ENCODE results near the gene TGM3.

Gene TGM3

DNA sequence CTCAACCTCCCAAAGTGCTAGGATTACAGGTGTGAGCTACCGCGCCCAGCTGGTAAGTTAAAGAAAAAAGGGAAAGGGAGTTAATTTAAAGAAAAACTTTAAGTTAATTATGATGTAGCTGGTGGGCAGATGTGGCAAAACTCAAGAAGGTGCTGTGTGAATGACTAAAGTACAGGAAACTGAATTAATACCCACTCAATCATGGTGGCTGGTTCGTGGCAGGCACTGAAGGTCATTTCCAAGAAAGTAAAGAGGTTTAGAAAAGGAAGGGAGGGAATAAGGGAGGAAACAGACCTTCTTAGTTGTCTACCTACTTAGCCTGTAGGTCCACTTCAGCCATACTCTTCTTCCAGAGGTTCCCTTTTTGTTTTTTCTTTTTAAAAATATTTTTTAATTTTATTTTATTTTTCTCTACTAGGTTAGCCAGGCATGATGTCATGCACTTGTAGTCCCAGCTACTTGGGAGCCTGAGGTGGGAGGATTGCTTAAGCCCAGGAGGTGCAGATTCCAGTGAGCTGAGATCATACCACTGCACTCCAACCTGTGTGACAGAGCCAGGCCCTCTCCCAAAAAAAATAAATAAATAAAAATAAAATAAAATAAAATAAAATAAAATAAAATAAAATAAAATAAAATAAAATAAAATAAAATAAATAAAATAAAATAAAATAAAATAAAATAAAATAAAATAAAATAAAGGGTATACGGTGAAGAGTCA lies 11.9 kb upstream of the TGM3 start:
- in situ Hi-C loops (cut with MboI; ENCODE audit: low sequenced_read_pairs) = no loop called here

DNA sequence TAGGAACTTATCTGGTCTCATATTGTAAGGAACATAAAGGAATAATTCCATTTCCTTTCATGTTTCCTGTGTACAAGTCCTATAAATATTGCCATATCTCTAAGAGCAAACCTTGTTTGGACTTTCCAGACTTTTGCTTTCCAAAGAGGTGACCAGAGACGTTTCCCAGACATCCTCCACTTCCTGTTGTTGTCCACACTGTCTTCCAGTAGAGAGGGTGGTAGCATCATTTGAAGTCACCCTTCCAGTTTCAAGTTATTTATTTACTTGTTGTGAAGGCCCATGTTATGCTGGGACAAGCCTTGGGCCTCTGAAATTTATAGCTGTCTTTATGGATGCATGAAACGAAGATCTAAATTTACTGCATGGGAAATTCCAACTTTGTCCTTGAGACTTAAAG lies 10.6 kb upstream of the TGM3 start:
- in situ Hi-C loops (cut with MboI; ENCODE audit: low sequenced_read_pairs) = no loop called here

DNA sequence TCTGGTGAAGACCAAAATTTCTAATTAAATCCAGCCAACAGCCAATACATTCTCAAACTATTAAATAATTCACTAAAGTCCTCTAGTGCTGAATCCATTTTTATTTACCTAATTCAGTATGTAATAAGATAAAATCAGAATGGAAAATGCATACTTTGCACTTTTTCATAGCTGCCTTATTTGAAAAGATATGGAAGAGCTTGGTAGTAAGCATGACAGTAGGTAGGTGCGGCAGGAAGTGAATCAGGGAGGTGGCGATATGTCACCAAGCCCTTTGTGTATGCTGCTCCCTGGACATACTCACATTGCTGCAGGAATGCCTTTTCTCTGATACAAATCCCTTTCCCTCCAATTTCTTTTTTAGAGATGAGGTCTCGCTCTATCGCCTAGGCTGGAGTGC lies 10.2 kb upstream of the TGM3 start:
- in situ Hi-C loops (cut with MboI; ENCODE audit: low sequenced_read_pairs) = no loop called here

DNA sequence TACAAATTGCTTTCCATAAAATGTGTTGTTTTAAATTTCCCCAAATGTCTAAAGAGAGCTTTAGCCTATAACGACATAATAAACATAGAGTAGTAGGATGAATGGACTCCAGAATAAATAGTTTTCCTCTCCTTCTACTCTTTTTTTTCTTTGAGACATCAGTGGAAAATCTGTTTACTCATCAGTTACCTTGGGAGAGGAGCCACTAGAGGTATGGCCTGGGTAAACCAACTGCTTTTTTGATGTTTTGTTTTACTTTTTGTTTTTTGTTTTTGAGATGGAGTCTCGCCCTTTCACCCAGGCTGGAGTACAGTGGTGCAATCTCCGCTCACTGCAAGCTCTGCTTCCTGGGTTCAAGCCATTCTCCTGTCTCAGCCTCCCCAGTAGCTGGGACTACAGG lies 8.3 kb upstream of the TGM3 start:
- in situ Hi-C loops (cut with MboI; ENCODE audit: low sequenced_read_pairs) = no loop called here

DNA sequence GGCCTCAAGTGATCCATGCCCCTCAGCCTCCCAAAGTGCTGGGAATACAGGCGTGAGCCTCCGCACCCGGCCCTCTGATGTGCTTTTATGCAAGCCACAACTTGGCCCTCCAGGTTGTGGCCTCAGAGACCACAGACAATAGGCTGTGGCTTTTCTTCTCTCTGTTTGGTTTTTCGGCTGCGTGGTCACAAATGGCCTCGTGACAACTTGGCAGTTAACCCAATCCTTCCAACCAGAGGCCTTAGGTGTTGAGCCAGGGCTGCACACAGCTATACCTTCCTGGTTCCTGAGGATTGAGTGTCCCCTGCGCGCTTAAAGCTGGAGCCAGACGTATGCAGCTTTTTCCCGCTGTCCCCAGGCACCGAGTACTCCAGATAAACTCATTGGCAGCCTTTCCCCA lies 6.3 kb upstream of the TGM3 start:
- in situ Hi-C loops (cut with MboI; ENCODE audit: low sequenced_read_pairs) = no loop called here

DNA sequence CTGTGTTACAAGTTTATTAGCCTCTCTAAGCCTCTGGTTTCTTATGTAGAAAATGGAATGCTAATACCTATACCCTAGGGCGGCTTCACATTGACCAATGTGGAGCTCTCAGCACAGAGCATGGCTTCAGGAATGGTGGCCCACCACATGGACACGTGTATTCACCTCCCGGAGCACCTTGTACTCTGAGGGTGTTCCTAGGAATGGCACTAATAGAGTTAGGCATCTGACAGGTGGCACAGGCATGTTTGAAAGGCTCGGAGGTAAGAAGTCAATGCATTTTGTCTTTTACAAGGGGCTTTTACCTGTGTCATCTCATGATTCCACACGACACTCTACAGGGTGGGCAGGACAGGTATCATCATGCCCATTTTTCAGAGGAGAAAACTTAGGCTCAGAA lies 5.3 kb upstream of the TGM3 start:
- in situ Hi-C loops (cut with MboI; ENCODE audit: low sequenced_read_pairs) = no loop called here

DNA sequence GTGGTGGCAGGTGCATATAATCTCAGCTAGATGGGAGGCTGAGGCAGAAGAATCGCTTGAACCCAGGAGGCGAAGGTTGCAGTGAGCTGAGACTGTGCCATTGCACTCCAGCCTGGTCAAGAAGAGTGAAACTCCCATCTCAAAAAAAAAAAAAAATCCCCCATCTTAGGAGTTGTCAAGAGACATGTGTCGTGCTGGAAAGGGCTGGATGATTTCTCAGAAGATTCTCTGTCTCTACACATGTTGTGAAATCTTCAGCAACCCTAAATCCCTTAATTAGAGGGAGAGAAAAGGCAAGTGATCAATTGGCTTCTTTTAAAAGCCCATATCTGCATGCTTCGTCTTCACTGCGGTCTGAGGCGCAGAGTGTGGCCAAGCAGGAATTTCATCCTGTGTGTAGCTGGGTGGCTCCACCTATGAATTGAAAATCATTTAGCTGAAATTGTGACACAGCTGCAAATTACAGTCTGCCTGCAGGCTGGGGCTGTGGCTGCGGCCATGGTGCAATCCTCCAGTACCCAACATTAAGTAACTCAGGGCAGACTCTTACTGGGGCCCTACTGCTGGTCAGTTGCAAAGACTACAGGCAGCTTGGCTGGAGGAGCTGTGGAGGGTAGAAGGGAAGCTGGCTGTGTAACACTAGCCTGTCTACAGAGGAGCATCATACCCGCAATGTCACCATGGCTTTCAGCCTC lies 3.2 kb upstream of the TGM3 start:
- in situ Hi-C loops (cut with MboI; ENCODE audit: low sequenced_read_pairs) = no loop called here

DNA sequence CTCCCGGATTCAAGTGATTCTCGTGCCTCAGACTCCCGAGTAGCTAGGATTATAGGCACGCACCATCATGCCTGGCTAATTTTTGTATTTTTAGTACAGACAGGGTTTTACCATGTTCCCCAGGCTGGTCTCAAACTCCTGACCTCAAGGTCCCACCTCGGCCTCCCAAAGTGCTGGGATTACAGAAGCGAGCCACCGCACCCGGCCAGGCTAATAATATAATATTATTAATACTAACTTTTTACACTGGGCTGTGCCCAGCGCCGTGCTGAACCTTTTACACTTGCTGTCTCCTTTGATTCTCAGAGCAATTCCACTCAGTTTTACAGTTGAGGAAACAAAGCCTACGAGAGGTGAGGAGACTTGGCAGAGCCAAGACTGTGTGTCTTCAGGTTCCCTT lies 2.3 kb upstream of the TGM3 start:
- in situ Hi-C loops (cut with MboI; ENCODE audit: low sequenced_read_pairs) = no loop called here

DNA sequence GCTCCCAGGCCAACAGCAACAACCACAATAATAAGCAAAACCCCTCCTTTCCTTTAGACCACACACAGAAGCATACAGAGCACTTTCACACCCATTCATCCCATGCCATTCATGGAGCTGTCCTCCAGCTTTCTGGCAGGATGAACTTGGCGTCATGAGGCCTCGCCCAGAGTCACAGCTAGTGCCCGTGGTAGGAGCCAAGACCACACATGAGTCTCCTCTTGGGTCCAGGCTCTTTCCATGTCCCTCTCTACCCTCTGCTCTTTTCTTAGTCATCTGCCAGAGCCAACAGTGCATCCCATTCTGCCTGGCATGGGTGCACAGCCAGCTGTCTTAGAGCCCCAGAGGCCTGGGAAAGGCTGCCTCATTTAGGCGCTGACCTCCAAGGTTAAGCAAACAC lies 1.8 kb upstream of the TGM3 start:
- in situ Hi-C loops (cut with MboI; ENCODE audit: low sequenced_read_pairs) = no loop called here

DNA sequence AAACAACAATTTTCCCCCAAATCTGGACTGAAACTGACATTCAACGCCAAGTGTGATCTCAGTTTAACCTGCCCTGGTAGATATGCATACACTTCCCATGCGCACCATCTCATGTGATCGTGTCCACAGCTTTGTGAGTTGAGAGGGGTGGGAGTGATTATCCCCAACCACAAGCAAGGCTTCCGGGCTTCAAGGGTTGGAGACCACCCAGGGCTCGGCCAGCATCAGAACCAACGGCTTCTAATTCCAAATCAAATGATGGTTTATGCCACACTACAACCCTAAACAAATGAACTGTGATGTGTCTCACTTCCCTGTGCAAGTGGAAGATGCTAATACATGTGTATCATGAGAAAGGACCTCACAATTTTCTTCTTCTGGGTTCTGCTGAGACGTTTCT lies 515 bp upstream of the TGM3 start:
- in situ Hi-C loops (cut with MboI; ENCODE audit: low sequenced_read_pairs) = no loop called here

DNA sequence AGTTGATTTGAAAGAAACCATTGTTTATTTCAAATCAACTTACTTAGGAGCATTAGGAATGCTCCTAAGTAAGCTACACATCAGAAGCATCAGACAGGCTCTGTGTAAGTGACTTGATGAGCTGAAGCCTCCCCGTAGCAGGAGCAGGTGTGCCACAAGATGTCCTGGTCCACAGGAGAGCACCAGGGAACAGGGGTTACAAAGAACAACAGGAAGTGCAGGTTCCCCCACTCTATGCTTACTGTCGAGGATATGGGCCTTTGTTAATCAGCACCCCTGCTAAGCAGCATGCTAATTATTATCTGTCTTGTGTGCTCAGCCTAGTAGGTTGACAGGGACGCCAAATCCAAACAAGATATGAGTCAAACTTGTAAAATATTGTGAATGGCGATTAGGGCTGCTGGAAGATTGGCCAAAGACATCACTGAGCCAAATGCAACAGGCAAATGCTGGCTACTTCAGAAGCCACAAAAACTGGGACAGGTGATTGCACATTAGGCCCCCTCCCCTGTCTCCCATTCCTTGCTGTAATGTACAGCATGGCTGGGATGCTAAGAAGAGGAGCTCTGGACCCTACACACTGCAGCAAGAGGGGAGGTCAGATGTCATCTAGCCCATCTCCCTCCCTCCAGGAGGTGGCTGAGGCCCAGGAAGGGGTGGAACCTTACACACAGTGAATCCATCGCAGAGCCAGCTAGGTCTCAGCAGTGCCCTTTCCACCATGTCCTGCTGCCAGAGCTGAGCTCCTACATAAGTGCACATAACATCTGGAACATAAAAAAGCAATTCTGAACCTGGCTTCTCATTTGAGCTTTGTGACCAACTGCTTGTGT lies 939 bp downstream of the TGM3 start:
- in situ Hi-C loops (cut with MboI; ENCODE audit: low sequenced_read_pairs) = no loop called here

DNA sequence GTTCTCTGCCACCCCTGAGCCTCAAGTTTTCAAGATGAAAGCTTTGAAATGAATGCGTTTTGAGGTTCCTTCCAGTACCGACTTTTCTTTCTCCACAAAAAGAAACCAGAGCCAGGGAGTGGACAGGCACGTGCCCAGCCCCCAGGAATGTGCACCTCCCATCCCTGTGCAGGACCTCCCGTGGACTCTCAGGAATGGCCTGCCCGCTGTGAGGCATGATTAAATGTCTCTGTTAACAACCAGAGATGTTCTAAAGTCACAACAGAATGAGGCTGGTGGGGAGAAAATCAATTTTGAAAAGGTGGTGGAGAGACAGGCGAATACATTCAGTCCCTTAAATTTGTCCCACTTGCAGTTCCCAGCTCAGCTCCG lies 1.5 kb downstream of the TGM3 start:
- in situ Hi-C loops (cut with MboI; ENCODE audit: low sequenced_read_pairs) = no loop called here

DNA sequence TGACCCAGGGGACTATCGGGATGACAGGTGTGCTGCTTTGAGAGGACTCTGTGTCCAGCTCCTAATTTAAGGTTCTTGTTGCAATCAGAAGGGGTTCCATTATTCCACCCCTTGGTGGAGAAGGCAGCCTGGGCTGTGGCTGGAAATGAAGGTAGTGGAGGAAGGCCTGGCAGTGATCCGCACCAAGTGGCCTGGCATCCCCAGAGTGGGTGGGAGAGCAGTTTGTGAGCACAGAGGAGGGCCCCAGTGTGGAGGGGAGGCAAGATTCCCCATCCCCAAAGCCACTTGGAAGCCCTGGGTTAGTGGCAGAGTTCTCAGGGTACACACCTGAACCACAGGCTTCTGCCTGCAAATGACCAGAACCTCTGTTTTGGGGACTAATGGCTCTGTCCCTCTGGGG lies 2.3 kb downstream of the TGM3 start:
- in situ Hi-C loops (cut with MboI; ENCODE audit: low sequenced_read_pairs) = no loop called here

DNA sequence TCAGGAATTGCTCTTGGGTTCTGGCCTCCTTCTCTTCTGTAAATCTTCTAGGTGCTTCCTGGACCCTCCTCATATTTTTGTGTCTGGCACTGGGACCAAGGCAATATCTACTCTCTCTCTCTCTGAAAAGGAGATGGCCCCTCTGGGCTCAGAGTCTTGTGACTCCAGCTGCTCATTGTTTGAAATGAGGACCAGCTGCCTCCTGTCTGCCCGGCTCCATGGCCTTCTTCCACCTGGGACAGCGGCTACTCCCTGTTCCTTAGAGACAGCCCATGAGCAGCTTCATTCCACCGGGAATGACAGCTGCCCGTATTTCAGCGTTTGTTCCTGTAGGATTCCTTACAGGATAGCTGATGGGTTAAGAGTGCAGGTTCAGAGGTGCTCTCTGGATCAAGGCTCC lies 2.9 kb downstream of the TGM3 start:
- in situ Hi-C loops (cut with MboI; ENCODE audit: low sequenced_read_pairs) = no loop called here

DNA sequence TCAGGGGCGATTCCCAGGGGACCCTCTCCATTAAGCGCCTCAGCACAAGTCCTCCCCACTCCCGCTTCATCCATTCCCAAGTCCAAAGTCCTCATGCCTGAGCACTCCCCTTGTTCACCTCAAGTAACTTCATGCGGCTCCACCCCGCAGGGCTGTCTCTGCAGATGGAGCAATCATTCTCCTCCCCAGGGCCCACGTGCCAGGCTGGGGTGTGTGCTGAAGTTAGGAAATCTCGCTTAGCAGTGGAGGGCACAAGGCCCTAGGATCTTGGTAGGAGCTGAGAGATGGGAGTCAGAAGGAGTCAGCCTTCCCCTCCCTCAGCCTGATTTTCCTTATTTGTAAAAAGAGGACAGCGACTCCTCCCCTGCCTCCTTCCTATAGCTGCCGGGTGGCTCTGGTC lies 3.5 kb downstream of the TGM3 start:
- in situ Hi-C loops (cut with MboI; ENCODE audit: low sequenced_read_pairs) = no loop called here

DNA sequence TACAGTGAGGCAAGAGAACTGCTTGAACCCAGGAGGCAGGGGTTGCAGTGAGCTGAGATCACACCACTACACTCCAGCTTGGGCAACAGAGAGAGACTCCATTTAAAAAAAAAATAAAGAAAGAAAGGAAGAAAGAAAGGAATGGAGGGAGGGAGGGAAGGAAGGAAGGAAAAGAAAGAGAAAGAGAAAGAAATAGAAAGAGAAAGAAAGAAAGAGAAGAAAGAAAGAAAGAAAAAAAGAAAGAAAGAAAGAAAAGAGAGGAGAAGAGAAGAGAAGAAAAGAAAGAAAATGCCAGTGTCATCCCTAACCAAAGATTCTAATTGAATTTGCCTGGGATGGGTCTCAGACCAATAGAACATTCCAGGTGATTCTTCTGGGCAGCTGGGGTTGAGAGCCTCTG lies 4.2 kb downstream of the TGM3 start:
- in situ Hi-C loops (cut with MboI; ENCODE audit: low sequenced_read_pairs) = no loop called here

DNA sequence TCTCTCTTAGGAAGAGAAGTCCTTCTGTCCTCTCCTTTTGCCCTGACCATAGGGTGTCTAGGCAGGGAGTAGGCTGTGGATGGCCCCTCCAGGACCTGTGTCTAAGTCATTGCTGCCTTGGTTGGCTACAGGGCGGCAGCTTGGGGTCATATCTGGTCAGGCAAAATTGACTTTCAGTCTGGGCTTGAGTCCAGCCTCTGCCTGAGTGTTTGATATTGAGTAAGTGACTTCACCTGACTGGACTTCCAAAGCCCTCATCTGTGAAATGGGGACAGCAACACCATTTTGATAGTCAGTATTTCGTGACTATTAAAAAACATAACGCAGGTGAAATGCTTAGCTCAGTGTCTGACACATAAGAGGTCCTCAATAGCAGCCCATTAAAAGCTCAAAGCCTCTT lies 4.6 kb downstream of the TGM3 start:
- in situ Hi-C loops (cut with MboI; ENCODE audit: low sequenced_read_pairs) = no loop called here

DNA sequence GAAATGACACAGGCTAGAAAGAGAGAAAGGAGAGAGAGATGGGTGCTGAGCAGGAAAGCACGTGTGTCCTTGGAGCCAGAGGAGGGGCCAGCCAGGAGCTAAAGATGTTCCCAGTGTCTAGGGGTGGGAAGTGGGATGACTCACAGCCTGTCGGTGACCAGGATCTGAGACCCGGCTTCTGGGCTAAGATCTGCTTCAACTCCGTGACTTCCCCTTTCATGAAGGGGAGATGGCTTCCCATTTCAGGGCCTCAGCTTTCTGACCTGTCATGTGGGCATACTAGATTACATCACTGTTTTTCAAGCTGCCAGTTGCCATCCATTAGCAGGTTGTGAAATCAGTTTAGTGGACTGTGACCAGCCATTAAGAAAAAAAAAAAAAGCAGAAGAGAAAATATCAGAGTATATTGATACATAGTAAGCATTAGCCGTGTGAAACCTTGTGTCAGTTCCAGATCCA lies 5.4 kb downstream of the TGM3 start:
- in situ Hi-C loops (cut with MboI; ENCODE audit: low sequenced_read_pairs) = no loop called here

DNA sequence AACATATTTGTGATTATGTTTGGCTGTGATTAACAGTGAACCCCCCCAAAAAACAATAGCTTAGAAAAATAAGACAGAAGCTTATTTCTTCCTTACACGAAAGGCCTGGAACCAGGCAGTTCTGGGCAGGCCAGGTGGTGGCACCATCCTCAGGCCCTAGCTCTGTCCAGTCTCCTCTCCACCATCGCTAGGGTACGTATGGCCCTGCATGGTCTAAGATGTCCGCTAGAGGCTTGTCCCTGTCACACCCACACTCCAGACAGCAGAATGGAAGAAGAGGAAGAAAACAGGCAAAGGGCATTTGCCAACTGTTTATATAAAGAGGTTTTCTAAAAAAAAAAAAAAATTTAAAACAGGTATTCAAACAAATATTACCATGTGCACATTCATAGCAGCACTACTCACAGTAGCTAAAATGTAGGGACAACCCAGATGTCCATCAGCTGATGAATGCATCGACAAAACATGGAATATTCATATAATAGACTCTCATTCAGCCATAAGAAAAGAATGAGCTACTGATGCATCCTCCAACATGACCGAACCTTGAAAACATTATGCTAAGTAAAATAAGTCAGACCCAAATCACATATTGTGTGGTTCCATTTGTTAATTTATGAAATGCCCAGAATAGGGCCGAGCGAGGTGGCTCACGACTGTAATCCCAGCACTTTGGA lies 6.7 kb downstream of the TGM3 start:
- in situ Hi-C loops (cut with MboI; ENCODE audit: low sequenced_read_pairs) = no loop called here

DNA sequence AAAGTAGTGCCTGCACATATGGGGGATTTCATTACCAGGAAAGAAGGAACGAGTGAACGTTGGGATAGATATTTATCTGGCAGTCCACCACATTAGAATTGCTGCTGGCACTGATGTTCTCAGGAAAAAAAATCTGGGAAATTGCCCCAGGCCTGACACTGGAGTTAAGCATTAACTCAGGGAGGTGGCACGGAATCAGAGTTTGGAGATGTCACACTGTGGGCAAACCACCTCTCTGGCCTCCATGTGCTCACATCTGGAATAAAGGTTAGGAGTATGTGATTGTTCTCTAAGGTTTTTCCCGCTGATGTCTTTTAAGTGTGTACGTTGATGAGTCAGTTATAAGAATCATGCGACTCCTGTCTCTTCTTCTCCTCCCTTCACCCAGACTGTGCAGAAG lies 7.9 kb downstream of the TGM3 start:
- in situ Hi-C loops (cut with MboI; ENCODE audit: low sequenced_read_pairs) = no loop called here

DNA sequence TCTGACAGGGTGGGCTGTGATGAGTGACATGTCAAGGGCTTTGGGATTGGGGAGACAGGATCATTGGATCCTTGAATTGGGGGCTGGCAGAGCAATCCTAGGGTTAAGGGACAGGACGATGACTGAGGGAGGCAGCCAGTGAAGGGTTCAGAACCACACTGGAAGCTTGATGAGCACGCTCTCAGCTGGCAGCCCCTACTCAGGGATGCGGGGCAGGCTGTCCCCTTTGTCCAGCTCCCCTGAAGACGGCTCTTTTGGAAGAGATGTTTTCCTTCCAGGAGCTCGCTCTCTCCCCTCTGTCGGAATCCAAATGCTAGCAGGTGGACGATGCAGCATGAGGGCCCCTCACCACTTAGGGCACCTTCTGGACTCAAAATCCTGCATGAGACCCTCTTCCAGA lies 8.4 kb downstream of the TGM3 start:
- in situ Hi-C loops (cut with MboI; ENCODE audit: low sequenced_read_pairs) = no loop called here

All from HL-60/S4 treated with phorbol 12-myristate 13-acetate at 8.2 ng/mL for 4 days and 3 days (cell line).